NOMO-1 treated with DMSO at 0.1 percent for 48 hours (cell line): ENCODE measurements around the gene FUT6.

Experiments used
- DNase-seq: peaks from one replicate; lab custom pipeline; 2025; ENCODE audit not compliant: unreplicated experiment; lab: John Stamatoyannopoulos, UW

FUT6 gene

GRCh38 chr19:5805462-5806132 is 33.9 kb downstream of the FUT6 start:
- DNase-seq: peak; percentile 35

DNA sequence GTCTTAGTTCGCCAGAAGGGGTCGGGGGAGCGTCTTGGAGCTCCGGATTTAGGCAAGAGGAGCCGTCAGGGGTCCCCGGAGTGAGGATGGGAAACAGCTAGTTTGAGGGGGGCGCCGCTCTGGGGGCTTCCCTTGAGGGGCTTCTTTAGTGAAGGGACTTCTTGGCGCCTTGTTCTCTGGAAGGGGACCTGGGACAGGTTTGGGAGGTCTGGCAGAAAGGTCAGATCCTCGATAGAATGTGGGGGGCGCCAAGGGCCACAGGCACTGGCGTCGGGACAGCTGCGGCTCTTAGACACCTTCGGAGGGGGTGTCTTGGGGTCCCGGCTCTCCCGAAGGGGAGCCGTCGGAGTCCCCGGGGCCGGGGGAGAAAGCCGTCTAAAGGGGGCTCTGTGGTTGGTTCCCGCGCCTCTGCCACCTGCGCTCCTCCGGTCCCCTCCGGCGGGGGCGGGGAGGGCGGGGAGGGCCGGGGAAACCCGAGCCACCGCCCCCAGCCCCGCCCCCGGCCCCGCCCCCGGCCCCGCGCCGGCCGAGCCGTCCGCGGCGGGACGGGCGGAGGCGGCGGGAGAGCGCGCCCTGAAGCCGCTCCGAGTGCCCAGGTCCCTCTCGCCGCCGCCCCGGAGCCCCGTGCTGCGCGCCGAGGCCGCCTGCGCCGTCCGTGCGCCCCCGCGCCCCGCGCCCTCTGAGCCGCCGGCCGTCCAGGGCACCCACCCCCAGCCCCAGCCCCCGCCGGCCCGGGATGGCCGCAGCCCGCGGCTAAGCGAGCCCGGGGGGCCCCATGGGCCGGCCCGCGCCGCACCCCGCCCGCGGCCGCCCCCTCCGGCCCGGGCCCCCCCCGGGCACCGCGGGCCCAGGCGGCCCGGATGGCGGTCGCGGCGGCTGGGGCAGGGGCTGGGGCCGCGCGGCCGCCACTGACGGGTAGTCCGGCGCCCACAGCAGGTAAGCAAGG is 34.7 kb downstream of the FUT6 start, which contains the start of gene NRTN:
Gene NRTN (plus strand): TSS at position 552 of the 946 bp plus-strand sequence. CDS start 19,099 bp downstream, outside the sequence.
- DNase-seq: no peak

DNA sequence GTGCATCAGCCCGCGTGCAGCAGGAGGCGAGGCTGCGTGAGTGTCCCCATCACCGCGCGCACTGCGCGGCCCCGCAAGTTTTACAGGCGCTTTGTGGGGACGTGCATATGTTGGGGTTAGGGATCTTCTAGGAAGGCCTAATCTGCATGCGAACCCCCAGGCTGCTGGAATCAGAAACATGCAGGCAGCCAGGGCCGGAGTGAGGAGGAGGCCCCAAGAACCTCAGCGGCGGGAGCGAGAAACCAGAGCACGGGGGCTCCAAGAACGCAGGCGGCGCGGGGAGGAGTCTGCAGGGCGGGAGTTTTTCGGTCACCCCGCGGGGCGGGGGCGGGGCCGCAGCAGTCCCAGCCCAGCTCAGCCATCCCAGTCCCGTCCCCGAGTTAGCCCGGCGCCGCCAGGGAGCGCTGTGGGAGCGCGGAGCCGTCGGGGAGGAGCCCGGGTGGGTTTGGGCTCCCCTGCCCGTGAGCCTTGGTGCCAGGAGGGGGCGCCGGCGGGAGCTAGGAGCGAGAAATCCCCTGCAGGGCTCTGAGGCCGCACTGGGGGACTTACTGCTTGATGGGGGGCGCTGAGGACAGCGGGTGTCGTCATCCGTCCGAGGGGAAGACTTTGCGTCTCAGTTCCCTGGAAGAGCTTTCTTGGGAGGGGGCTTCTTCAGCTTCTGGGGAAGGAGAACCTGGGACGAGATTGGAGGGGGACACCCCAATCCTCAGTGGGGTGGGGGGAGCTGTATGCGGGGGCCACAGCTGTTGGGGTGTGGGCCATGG is 35.6 kb downstream of the FUT6 start:
- peak; percentile 90 for DNase-seq

GRCh38 chr19:5803441-5803751 is 36.1 kb downstream of the FUT6 start:
- no peak for DNase-seq

- no peak for DNase-seq
Measured at GRCh38 chr19:5801796-5802619, 37.5 kb downstream of the FUT6 start.

DNA sequence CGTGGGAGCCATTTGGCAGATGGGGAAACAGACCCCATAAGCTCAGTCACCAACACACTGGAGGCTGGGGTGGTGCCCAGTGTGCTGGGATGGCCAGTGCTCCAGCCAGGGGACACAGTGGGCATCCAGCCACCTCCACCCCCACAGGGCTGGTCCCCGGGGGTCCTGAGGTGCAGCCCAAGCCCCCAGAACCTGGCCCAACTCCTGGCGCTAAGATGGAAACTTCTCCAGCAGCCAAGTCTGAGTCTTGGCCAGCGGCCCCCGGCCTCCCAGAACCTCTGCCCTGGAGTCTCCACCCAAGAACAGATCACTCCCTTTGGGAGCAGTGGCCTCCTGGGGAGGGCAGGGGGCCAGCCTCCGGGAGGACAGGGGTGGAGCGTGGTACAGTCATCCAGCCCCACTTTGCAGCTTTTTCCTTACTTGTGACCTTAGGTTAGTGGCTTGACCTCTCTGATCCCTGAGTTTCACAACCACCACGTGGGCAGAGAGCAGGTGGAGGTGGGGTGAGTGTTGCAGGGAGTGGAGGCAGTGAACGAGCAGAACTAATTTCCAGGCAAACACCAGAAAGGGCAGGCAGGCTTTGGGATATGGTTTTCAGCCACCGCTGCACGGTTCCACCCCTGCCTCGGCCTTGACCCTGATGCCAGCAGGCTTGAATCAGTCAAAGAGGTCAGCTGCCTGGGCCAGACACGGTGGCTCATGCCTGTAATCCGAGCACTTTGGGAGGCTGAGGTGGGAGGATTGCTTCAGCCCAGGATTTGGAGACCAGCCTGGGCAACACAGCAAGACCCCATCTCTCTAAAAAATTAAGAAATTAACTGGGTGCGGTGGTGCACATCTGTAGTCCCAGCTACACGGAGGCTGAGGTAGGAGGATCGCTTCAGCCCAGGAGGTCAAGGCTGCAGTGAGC is 38.9 kb downstream of the FUT6 start:
- DNase-seq: no peak

DNA sequence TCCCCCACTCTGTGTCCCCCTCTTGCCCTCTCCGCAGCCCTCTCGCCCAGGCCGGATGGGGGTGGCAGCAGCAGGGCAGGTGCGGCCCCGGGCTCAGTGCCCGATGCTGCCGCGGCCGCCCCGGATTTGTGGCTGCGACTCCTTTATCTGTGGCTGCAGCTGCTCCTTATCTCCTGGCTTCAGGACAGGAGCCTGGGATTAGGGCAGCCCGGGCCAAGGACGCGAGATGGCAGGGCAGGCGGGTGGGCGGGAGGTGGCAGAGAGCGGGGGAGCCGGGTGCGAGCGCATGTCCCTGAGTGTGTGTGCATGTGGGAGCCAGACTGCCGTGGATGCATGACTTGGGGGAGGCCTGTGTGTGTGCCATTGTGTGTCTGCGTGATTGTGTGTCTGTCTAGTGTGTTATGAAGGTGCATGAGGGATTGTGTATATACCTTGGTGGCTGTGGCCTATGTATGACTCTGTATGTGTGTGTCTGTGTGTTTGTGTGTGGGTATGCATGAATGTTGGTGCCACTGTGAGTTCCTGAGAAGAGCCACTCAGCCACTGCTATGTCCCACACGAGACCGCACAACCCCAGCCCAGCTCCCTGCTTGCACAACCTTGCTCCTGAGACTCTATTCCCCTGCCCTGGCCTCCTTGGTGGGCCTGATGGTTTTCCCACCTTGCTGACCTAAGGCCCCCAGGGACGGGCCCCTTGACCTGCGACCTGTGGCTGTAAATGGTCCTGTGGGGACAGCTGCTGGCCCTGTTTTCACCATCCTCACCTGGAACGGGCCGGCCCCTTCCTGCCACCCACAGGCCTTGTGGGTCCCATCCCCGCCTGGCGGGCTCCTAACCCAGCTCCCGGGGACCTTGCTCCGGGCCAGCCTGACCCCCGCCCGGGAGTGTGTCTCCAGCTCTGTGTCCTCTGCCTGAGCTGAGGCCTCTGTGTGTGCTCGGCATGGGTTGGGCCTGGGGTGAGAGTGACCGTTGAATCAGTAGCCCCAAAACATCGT is 40.0 kb downstream of the FUT6 start:
- no peak for DNase-seq

GRCh38 chr19:5798244-5798643 is 41.3 kb downstream of the FUT6 start:
- no peak for DNase-seq

- DNase-seq: no peak
Measured at GRCh38 chr19:5795382-5795919, 44.1 kb downstream of the FUT6 start.

- DNase-seq: no peak
Measured at GRCh38 chr19:5793188-5793587, 46.3 kb downstream of the FUT6 start.

DNA sequence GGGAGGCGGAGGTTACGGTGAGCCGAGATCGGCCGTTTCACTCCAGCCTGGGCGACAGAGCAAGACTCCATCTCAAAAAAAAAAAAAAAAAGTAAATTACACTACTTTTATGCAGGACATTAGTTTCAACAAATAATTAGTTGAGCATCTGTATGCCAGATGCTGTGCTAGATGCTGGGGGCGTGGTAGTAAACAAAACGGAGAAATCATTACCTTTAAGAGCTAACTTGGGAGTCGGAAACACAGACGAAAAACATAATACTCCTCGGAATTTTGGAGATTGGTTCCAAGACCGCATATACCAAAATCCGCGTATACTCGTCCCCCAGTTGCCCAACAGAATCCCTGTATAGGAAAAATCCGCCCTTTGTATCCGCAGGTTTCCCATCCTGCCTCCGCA is 47.3 kb downstream of the FUT6 start:
- no peak for DNase-seq

DNA sequence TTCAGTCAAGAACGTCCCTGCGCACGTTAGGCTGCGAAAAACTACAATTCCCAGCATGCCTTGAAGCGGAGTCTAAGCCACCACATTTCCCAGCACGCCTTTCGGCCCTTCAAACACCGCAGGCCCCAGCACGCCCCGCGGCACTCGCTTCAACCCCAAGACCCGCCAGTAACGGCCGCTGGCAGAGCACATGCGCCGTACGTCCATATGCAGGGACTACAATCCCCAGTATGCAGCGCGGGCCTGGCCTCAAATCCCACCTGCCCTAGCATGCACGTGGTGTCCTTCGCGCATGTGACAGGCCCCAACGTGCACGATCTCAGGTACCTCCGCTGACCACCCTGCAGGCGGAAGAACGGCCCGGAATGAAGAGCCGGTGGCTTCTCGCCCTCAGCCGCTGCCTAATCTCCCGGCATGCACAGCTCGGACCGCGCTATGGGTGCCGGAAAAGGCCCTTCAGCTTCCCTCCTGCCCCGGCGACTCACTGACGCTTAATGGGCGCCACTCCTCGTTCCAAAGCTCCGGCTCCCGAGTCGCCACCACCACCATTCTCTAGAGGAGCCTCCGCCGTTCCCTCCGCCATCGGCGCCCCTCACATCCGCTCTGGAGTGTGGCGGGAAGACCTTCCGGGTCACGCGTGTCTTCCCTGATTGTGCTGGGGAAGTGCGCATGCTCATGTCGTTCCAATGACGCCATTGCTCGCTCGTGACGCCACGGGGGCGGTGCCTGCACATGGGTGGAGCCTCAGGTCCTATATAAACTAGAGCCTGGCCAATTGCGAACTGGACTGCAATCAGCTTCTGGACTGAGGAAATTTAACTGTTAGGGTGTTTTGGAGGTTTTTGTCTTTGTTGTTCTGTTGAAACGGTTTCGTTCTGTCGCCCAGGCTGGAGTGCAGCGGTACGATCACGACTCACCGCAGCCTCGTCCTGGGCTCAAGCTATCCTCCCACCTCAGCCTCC is 48.7 kb downstream of the FUT6 start, which contains the start of gene DUS3L:
Gene DUS3L (minus strand): TSS at position 605 of the 962 bp plus-strand sequence. CDS start 22 bp downstream, at position 583.
- peak; percentile 96 for DNase-seq

DNA sequence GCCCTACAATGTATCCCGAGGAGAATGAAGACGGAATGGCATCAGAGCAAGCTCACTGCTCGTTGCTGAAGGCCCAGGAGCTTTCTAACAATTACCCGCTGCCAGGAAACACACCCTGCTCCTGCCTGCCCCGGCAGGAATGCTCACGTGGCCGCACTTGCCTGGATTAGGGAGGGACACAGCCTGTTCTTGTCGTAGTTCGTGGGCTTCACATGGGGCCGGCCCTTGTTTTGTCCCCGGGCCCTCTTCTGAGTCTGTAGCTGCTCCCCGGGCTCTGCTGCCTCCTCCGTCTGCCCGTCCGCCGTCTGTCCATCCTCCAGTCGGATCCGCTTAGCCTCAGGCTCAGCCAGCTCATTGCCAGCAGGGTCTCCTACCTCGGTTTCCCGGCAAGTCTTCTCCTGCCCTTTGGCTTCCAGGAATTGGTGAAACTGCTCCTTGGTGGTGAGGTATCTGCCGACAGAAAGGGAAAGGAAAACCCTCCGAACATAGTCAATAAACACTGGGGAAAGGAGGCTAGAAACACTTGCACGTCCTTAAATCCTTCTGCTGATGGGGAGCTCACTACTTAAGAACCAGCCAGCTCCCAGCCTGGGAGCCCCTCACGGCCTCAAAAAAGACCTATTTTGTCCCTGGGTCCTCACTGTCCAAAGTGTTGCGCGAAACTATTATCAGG is 49.5 kb downstream of the FUT6 start:
- no peak for DNase-seq

- DNase-seq: no peak
Measured at GRCh38 chr19:5789351-5789761, 50.1 kb downstream of the FUT6 start.

- no peak for DNase-seq
Measured at GRCh38 chr19:5788422-5788821, 51.1 kb downstream of the FUT6 start.

DNA sequence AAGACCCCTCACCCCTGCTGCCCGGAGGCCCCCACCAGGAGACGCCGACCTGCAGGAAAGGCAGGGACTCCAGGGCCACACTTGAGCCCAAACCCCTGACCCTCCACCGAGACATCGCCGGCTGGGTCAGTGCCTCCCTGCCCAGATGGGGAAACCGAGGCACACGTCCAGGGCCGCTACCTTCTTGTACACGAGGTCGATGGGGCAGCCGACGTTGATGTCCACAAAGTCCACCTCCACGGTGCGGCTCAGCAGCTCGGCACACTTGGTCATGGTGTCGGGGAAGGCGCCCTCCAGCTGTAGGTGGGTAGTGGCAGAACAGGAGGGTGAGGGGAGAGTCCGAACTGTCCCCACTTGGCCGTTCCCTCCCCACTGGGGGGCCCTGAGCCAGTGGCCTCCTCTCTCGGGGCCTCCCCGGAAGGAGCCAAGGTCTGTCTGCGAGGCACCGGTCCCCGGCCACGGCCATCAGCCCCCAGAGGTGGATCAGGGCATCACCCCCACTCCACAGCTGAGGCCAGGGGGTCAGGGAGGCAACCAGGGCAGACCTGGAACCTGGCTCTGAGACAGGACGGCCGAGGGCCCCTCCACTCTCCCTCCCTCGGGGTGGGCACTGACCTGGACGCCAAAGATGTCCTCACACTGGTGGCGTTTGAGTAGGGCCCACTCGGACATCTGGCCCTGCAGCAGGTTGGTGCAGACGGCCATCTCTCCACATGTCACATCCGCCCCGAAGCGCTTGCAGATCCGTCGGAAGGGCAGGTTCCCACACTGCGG is 51.9 kb downstream of the FUT6 start:
- no peak for DNase-seq
